ENCODE measurements around the gene ADAM12.

The ADAM12 gene

GRCh38 chr10:126163506-126163905 is 224.8 kb downstream of the ADAM12 start:
- DNase-seq (ENCODE audit: extremely low spot score, insufficient read length, low read depth) (no peak), FAIRE-seq (no peak)

GRCh38 chr10:126161691-126162090 is 226.6 kb downstream of the ADAM12 start:
- DNase-seq (ENCODE audit: extremely low spot score, insufficient read length, low read depth), result no peak
- no peak for FAIRE-seq

- DNase-seq (ENCODE audit: extremely low spot score, insufficient read length, low read depth) (no peak), FAIRE-seq (no peak)
Measured at GRCh38 chr10:126160971-126161630, 227.2 kb downstream of the ADAM12 start.

- FAIRE-seq, result no peak
- DNase-seq (ENCODE audit: extremely low spot score, insufficient read length, low read depth), result no peak
Measured at GRCh38 chr10:126160571-126160970, 227.7 kb downstream of the ADAM12 start.

- no peak for FAIRE-seq
- no peak for DNase-seq (ENCODE audit: extremely low spot score, insufficient read length, low read depth)
Measured at GRCh38 chr10:126158133-126158892, 230.0 kb downstream of the ADAM12 start.

DNA sequence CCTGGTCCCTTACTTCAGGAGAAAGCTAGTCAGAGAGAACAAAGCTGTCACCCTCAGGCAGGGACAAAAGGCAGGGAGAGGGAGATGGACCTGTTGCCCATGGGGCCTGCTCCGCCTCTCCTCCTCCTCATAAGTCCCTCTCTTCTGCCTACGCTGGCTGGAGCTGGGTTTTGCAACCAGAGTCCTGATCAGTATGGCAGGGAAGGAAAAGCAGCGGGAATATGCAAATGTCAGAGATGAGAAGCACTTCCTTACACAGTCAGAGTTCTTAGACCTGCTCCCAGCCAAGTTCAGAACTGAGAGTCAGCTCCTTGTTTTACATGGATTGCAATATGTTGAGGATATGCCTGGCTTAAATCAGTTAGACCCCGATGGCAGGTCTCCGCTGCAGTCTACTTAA is 231.1 kb downstream of the ADAM12 start:
- DNase-seq (ENCODE audit: extremely low spot score, insufficient read length, low read depth) (no peak), FAIRE-seq (no peak)

- FAIRE-seq, result no peak
Measured at GRCh38 chr10:126156503-126156902, 231.8 kb downstream of the ADAM12 start.

GRCh38 chr10:126156012-126156411 is 232.3 kb downstream of the ADAM12 start:
- FAIRE-seq, result no peak
- no peak for DNase-seq (ENCODE audit: extremely low spot score, insufficient read length, low read depth)

More at GRCh38 chr10:126156503-126156902, 231.8 kb downstream of the ADAM12 start:
- DNase-seq (ENCODE audit: extremely low spot score, insufficient read length, low read depth), result no peak

DNA sequence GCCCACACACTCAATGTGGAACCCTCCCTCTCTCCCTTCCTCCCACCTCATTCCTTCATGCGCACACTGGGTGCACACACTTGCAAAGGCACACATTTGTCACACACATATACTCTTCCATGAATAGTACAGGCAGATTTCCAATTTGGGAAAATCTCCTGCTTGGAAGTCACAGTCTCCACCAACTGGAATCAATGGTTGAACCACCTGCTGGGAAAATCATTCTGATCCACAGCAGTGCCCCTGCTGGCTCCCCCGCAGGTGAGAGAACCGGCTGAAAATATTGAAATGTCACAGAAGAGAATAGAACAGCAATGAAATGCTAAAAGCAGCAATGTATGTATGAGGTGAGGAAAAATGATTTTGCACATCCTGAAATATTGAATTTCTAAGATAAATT is 232.7 kb downstream of the ADAM12 start:
- DNase-seq (ENCODE audit: extremely low spot score, insufficient read length, low read depth), result no peak
- no peak for FAIRE-seq

GRCh38 chr10:126153711-126154628 is 234.3 kb downstream of the ADAM12 start:
- DNase-seq (ENCODE audit: extremely low spot score, insufficient read length, low read depth) (no peak), FAIRE-seq (no peak)

DNA sequence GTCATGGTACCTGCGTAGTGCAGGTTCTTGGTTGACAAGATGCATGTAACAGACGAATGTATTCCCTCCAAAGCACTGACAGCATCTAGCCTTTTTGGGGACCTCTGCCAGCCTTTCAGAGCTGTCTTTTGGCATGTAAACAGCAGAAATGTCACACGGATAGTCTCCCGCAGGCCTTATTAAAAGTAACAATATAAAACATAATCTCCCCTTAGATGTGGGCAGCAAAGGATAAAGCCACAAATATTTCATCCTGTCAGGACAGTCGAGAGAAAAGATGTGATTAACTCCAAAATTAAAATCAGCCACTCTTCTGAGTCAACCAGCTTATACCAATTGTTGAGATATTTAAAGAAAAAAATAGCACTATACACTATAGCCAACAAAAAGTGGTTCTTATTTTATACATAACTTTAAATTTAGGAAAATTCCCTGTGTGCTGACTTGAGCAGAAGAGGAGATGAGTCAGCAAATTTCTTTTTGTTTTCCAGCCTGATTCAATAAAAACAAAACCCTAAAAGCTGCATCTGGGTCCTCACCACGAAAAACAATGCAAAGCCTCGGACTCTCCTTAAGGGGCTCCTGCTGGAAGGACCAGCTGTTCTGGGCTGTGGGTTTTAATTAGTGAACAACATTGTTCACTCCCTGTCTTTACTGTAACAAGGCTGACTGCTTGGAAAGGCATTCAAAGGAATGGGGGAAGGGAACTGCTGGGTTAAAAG is 240.2 kb downstream of the ADAM12 start:
- DNase-seq (ENCODE audit: extremely low spot score, insufficient read length, low read depth) (no peak), FAIRE-seq (no peak)

GRCh38 chr10:126146771-126147170 is 241.5 kb downstream of the ADAM12 start:
- DNase-seq (ENCODE audit: extremely low spot score, insufficient read length, low read depth) (no peak), FAIRE-seq (no peak)

DNA sequence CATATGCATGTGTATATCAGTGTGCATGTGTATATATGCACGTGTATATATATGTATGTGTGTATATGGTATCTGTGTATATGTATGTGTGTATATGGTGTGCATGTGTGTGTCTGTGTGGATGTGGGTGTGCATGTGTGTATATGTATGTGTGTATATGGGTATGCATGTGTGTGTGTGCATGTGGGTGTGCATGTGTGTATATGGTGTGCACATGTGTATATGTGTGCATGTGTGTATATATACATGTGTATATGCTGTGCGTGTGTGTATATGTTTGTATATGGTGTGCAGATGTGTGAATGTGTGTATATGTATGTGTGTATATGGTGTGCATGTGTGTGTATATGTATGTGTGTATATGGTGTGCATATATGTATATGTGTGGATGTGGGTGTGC is 245.2 kb downstream of the ADAM12 start:
- DNase-seq (ENCODE audit: extremely low spot score, insufficient read length, low read depth) (no peak), FAIRE-seq (no peak)

DNA sequence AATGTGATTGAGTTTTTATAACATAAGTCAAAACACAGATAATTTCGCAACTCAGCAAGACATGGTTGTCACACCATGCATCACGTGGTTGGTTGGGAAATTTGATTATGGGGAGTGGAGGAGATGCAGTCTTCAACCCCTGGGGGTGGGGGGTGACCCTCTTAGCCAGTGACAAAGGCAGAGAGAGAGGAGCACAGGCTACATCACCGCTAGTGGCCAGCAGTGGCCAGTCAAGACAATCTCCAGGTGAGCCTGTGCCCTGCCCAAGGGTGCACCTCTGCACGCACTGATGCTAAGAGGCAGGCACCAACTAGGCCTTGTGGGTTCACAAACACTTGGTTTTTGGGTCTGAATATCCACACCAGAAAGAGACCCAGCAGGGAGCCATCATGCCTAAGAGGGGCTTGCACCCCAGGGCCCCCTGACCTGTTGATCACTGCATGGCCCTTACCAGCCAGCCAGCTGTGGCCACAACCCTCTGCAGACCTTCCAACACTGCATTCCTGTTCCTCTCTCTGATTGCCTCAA is 247.5 kb downstream of the ADAM12 start:
- FAIRE-seq (no peak), DNase-seq (ENCODE audit: extremely low spot score, insufficient read length, low read depth) (no peak)

DNA sequence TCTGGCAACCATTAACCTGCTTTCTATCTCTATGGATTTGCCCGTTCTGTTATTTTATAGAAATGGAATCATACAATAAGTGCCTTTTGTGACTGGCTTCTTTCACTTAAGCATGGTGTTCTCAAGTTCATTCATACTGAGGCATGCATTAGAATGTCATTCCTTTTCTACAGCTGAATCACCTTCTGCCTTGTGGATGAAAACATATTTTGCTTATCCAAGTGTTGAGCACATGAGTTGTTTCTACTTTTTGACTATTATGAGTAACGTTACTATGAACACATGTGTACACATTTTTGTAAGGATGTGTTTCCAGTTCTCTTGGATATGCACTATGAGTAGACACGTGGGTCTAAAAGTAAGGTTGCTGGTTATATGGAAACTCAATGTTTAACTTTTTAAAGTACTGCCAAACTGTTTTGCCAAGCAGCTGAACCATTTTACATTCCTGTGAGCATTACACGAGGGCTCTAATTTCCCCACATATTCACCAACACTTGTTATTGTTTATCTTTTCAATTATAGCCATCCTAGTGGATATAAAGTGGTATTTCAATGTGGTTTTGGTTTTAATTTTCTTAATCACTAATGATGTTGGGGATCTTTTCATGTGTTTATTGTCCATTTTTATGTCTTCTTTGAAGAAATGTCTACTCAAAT is 250.6 kb downstream of the ADAM12 start:
- no peak for DNase-seq (ENCODE audit: extremely low spot score, insufficient read length, low read depth)
- FAIRE-seq, result no peak

DNA sequence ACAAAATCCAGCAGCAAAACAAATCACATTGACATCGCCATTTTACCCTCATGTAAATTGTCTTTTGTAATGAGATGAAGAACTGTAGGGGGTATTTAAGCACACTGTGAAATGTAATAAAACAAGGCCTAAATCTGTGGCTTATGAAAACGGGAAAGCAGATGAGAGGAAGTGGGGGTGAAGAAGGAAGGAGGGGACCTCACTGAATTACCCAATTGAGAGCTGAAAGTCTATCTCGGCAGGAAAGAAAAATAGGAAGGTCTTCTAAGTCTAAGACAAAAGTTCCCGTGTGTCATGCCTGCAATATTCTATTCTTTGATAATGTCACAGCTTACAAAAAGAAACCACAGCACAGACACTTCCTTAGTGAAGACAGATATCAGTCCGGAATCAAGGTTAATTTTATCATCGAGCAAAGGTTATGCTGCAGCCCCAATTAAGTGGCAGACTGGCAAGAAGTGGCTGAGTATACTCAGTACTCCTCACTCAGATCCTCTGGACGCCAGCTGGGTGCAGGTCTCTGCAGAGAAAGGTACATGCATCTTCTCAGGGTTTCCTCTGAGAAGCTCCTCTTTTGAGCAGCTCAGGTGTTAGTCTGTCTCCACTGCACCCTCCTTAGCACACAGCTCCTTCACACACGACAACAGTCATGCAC is 252.2 kb downstream of the ADAM12 start:
- DNase-seq (ENCODE audit: extremely low spot score, insufficient read length, low read depth), result no peak
- no peak for FAIRE-seq

GRCh38 chr10:126135177-126135576 is 253.1 kb downstream of the ADAM12 start:
- no peak for DNase-seq (ENCODE audit: extremely low spot score, insufficient read length, low read depth)

GRCh38 chr10:126133906-126134656 is 254.2 kb downstream of the ADAM12 start:
- no peak for DNase-seq (ENCODE audit: extremely low spot score, insufficient read length, low read depth)
- FAIRE-seq, result no peak

More at GRCh38 chr10:126135177-126135576, 253.1 kb downstream of the ADAM12 start:
- FAIRE-seq, result no peak

Data from GM18507 (cell line).